ENCODE results near the gene GFAP.

GRCh38 chr17:44955674-44956425, 40.5 kb upstream of the GFAP start:
- TF ChIP-seq POLR2A (IDR thresholded peaks at IDR 0.05) (no peak), CTCF (IDR thresholded peaks at IDR 0.05) (no peak)
